Chondrocyte (in vitro differentiated cells): ENCODE results near the gene C2orf92. TPM values are rescaled to one million over a fixed set of nuclear protein-coding genes. Genes with fewer than 3 reads are reported as not detected.

ENCODE experiments used
- DNase-seq: peaks from one replicate; pipeline ENCODE4 v3.0.0; 2021; ENCODE audit warnings: mixed read lengths, low spot score
- H3K27ac Mint-ChIP-seq: one replicate; pipeline ENCODE4 v1.8.0; 2021; ENCODE audit warnings: mild to moderate bottlenecking, moderate library complexity, mixed read lengths; ENCODE audit not compliant: unreplicated experiment
- H3K27me3 Mint-ChIP-seq: 2 replicates; pipeline ENCODE4 v1.8.0; 2021; ENCODE audit warnings: low read depth, mixed read lengths
- H3K36me3 Mint-ChIP-seq: 2 replicates; pipeline ENCODE4 v1.8.0; 2021; ENCODE audit warnings: low read depth, mixed read lengths
- H3K4me1 Mint-ChIP-seq: 2 replicates; pipeline ENCODE4 v1.8.0; 2021; ENCODE audit warnings: low read depth, mild to moderate bottlenecking, mixed read lengths
- H3K4me3 Mint-ChIP-seq: one replicate; pipeline ENCODE4 v1.8.0; 2021; ENCODE audit warnings: mild to moderate bottlenecking, moderate library complexity, mixed read lengths; ENCODE audit not compliant: unreplicated experiment
- H3K9me3 Mint-ChIP-seq: 2 replicates; pipeline ENCODE4 v1.8.0; 2021; ENCODE audit warnings: low read depth, mixed read lengths
- total RNA-seq: library from RNA; stranded (reverse); gene quantifications from 3 replicates; pipeline ENCODE4 v1.2.1, GENCODE V29; 2021
- TF ChIP-seq, protein P1 (sequence below): fragments of 200-600 bp; sonication (generic); IDR thresholded peaks from 2 replicates; pipeline ENCODE4 v1.5.0; 2021; ENCODE audit warnings: antibody characterized with exemption, mild to moderate bottlenecking, moderate library complexity

C2orf92 gene
- total RNA-seq, 1 donor from 2014 or later = 8.8 TPM

GRCh38 chr2:97703741-97704140, 34.2 kb downstream of the C2orf92 start:
- TF ChIP-seq, protein P1, sequence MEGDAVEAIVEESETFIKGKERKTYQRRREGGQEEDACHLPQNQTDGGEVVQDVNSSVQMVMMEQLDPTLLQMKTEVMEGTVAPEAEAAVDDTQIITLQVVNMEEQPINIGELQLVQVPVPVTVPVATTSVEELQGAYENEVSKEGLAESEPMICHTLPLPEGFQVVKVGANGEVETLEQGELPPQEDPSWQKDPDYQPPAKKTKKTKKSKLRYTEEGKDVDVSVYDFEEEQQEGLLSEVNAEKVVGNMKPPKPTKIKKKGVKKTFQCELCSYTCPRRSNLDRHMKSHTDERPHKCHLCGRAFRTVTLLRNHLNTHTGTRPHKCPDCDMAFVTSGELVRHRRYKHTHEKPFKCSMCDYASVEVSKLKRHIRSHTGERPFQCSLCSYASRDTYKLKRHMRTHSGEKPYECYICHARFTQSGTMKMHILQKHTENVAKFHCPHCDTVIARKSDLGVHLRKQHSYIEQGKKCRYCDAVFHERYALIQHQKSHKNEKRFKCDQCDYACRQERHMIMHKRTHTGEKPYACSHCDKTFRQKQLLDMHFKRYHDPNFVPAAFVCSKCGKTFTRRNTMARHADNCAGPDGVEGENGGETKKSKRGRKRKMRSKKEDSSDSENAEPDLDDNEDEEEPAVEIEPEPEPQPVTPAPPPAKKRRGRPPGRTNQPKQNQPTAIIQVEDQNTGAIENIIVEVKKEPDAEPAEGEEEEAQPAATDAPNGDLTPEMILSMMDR = no peak
- DNase-seq = no peak
- Mint-ChIP-seq H3K27ac (no peak overlapping the region), H3K4me3 (no peak overlapping the region), H3K27me3 (peaks cover 2% of the 10 kb centered on the region), H3K9me3 (no peaks in the 10 kb centered on the region), H3K36me3 (peaks cover 1% of the 10 kb centered on the region), H3K4me1 (no peaks in the 10 kb centered on the region)

- DNase-seq = peak; percentile 40
- TF ChIP-seq, protein P1 = no peak
- peaks cover 3% of the 10 kb centered on the region for H3K4me1 Mint-ChIP-seq
- no peaks in the 10 kb centered on the region for H3K36me3 Mint-ChIP-seq
- H3K9me3 Mint-ChIP-seq = no peaks in the 10 kb centered on the region
- no peak overlapping the region for H3K4me3 Mint-ChIP-seq
- peaks cover 3% of the 10 kb centered on the region for H3K27me3 Mint-ChIP-seq
- no peak overlapping the region for H3K27ac Mint-ChIP-seq
Observed at GRCh38 chr2:97704989-97705388, 35.5 kb downstream of the C2orf92 start.

- H3K36me3 Mint-ChIP-seq = no peaks in the 10 kb centered on the region
- H3K4me3 Mint-ChIP-seq = no peak overlapping the region
- no peak overlapping the region for H3K27ac Mint-ChIP-seq
- peaks cover 5% of the 10 kb centered on the region for H3K4me1 Mint-ChIP-seq
- no peaks in the 10 kb centered on the region for H3K9me3 Mint-ChIP-seq
- TF ChIP-seq, protein P1 = no peak
- peak; percentile 68 for DNase-seq
- H3K27me3 Mint-ChIP-seq = peaks cover 3% of the 10 kb centered on the region
Observed at GRCh38 chr2:97706112-97706511, 36.6 kb downstream of the C2orf92 start.

- TF ChIP-seq, protein P1 = no peak
Observed at GRCh38 chr2:97706708-97707345, 37.3 kb downstream of the C2orf92 start.

DNA sequence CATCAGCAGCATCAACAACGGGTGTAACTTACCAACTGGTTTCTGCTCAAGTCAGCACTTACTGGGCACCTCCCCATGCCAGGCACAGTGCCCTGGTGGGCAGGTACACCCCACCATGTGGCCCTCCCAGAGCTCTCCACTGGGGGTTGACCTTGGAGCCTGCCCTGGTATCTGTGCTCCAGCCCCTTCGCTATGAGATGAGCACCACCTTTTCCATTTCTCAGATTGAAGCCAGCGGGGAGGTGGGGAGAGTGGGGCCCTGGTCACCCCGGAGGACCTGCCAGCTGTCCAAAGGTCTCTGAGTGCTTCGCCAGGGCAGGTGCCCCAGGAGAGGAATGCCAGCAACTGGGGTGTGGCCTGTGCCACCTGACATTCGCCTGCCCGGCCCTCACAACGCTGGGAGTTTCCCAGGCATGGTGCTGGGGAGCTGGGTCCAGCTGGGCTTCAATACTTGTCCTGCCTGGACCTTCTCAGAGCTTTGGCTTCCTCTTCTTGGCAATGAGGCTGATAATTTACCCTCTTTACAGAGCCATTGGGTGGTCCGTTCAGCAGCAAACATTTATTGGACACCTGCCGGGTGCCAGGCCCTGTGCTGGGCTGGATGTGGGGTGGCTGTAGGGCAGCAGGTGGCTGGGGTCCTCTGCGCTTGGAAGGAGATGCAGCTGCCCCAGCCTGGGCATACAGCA, 38.0 kb downstream of the C2orf92 start:
- H3K9me3 Mint-ChIP-seq = no peaks in the 10 kb centered on the region
- no peak overlapping the region for H3K4me3 Mint-ChIP-seq
- no peak overlapping the region for H3K27ac Mint-ChIP-seq
- peaks cover 3% of the 10 kb centered on the region for H3K27me3 Mint-ChIP-seq
- TF ChIP-seq, protein P1 = no peak
- no peaks in the 10 kb centered on the region for H3K36me3 Mint-ChIP-seq
- peak; percentile 71 for DNase-seq
- peaks cover 5% of the 10 kb centered on the region for H3K4me1 Mint-ChIP-seq

More at GRCh38 chr2:97706708-97707345, 37.3 kb downstream of the C2orf92 start:
- H3K27ac Mint-ChIP-seq = no peak overlapping the region
- H3K36me3 Mint-ChIP-seq = no peaks in the 10 kb centered on the region
- peaks cover 3% of the 10 kb centered on the region for H3K27me3 Mint-ChIP-seq
- H3K9me3 Mint-ChIP-seq = no peaks in the 10 kb centered on the region
- peak; percentile 59 for DNase-seq
- no peak overlapping the region for H3K4me3 Mint-ChIP-seq
- H3K4me1 Mint-ChIP-seq = peaks cover 5% of the 10 kb centered on the region
